ENCODE data around the gene SP8.
A peak's percentile ranks its signal among the peaks of the same experiment; 100 is the strongest.

Gene SP8

GRCh38 chr7:20786421-20786778 is 286 bp downstream of the SP8 start:
- TF ChIP-seq OSR1 (CRISPR knock-in tag; IDR thresholded peaks at IDR 0.05), result no peak
- no peak for TF ChIP-seq ZNF8 (CRISPR knock-in tag; IDR thresholded peaks at IDR 0.05)
- no peak for TF ChIP-seq ZC3H10 (CRISPR knock-in tag; IDR thresholded peaks at IDR 0.05)
- TF ChIP-seq CREB5 (CRISPR knock-in tag; IDR thresholded peaks at IDR 0.05; ENCODE audit: low read depth), result no peak
- no peak for TF ChIP-seq ZNF70 (CRISPR knock-in tag; IDR thresholded peaks at IDR 0.05)
- TF ChIP-seq ZFP30 (CRISPR knock-in tag; IDR thresholded peaks at IDR 0.05), result no peak
- no peak for TF ChIP-seq TCF4 (CRISPR knock-in tag; IDR thresholded peaks at IDR 0.05; ENCODE audit: borderline replicate concordance)
- TF ChIP-seq ZNF565 (CRISPR knock-in tag; conservative IDR thresholded peaks at IDR 0.05; ENCODE audit: low read depth), result no peak

GRCh38 chr7:20786049-20786412 is 655 bp downstream of the SP8 start:
- TF ChIP-seq ZFP3 (CRISPR knock-in tag; IDR thresholded peaks at IDR 0.05), result no peak
- no peak for TF ChIP-seq ZC3H10 (CRISPR knock-in tag; IDR thresholded peaks at IDR 0.05)
- TF ChIP-seq TSHZ2 (CRISPR knock-in tag; IDR thresholded peaks at IDR 0.05), result no peak
- no peak for TF ChIP-seq PPARA (CRISPR knock-in tag; IDR thresholded peaks at IDR 0.05; ENCODE audit: borderline replicate concordance)
- no peak for TF ChIP-seq POU6F1 (CRISPR knock-in tag; IDR thresholded peaks at IDR 0.05; ENCODE audit: borderline replicate concordance, low read depth)
- no peak for ATAC-seq

More at GRCh38 chr7:20786421-20786778, 286 bp downstream of the SP8 start:
- no peak for ATAC-seq

GRCh38 chr7:20785157-20786048 is 1.3 kb downstream of the SP8 start:
- no peak for TF ChIP-seq CSDC2 (CRISPR knock-in tag; IDR thresholded peaks at IDR 0.05)
- TF ChIP-seq PPARA (CRISPR knock-in tag; IDR thresholded peaks at IDR 0.05; ENCODE audit: borderline replicate concordance), result no peak
- TF ChIP-seq ISL1 (CRISPR knock-in tag; IDR thresholded peaks at IDR 0.05), result no peak
- TF ChIP-seq RARB (CRISPR knock-in tag; IDR thresholded peaks at IDR 0.05), result no peak
- no peak for TF ChIP-seq CSRNP3 (CRISPR knock-in tag; IDR thresholded peaks at IDR 0.05)
- no peak for TF ChIP-seq TSHZ2 (CRISPR knock-in tag; IDR thresholded peaks at IDR 0.05)
- no peak for TF ChIP-seq ZFP3 (CRISPR knock-in tag; IDR thresholded peaks at IDR 0.05)
- no peak for TF ChIP-seq TCF4 (CRISPR knock-in tag; IDR thresholded peaks at IDR 0.05; ENCODE audit: borderline replicate concordance)
- TF ChIP-seq OSR1 (CRISPR knock-in tag; IDR thresholded peaks at IDR 0.05), result no peak
- TF ChIP-seq ZNF8 (CRISPR knock-in tag; IDR thresholded peaks at IDR 0.05), result no peak
- TF ChIP-seq POU6F1 (CRISPR knock-in tag; IDR thresholded peaks at IDR 0.05; ENCODE audit: borderline replicate concordance, low read depth), result no peak
- TF ChIP-seq ZC3H10 (CRISPR knock-in tag; IDR thresholded peaks at IDR 0.05), result no peak
- no peak for TF ChIP-seq TOX (CRISPR knock-in tag; IDR thresholded peaks at IDR 0.05; ENCODE audit: borderline replicate concordance)
- TF ChIP-seq SNAI2 (CRISPR knock-in tag; IDR thresholded peaks at IDR 0.05), result no peak
- TF ChIP-seq ZNF70 (CRISPR knock-in tag; IDR thresholded peaks at IDR 0.05), result no peak
- TF ChIP-seq CREB5 (CRISPR knock-in tag; IDR thresholded peaks at IDR 0.05; ENCODE audit: low read depth), result no peak
- ATAC-seq, result peak; percentile 17
